K562 (cell line): Measurements from ENCODE around the gene SHLD1. TPM values are rescaled to one million over a fixed set of nuclear protein-coding genes. Genes with fewer than 3 reads are reported as not detected.

Source experiments
- ATAC-seq: fragments of 200-7000 bp; cut with Tn5 transposase; 3 replicates; pipeline ENCODE4 v1.9.1; 2020; ENCODE audit warnings: moderate library complexity
- BruUV-seq: library from RNA; stranded (reverse); fragments of 400-500 nt; replicated peaks from 2 replicates; lab custom pipeline; 2021; lab: Mats Ljungman, UMichigan
- CTCF ChIA-PET: fragments of 300-600 bp; formaldehyde crosslinking; extraction: SDS; loops from one replicate; lab custom pipeline; 2021; ENCODE audit warnings: low intra/inter-chr PET ratio; lab: Yijun Ruan, JAX
- POLR2A ChIA-PET: fragments of 300-600, 350-650 bp; sonication (Branson Sonifier 250); formaldehyde crosslinking; extraction: SDS; loops from one replicate; lab custom pipeline; 2021; ENCODE audit warnings: antibody characterized with exemption, inconsistent platforms; lab: Yijun Ruan, JAX
- DNase-seq, 4 experiments: peaks; one replicate each; pipeline versions ENCODE4 v3.0.0 to v3.0.0-alpha.2; 2011 to 2018; ENCODE audit warnings: low spot score in 3 of 4, mixed read lengths in 3 of 4; ENCODE audit errors: extremely low read depth in 1 of 4
- FAIRE-seq: peaks from 2 replicates; lab custom pipeline; 2011; peaks lifted over from hg19 to GRCh38; lab: Jason Lieb, UNC
- H2AFZ ChIP-seq: 2 replicates; pipeline ENCODE4 v1.6.0; 2011; ENCODE audit warnings: low read depth, low read length, control low read depth, inconsistent platforms
- H3K27ac ChIP-seq: fragments of 200-600 bp; 3 replicates; pipeline ENCODE4 v1.8.0; 2011; ENCODE audit warnings: low read depth, mild to moderate bottlenecking, control low read depth, inconsistent platforms, low read length, moderate library complexity, mixed read lengths; ENCODE audit errors: extremely low read depth
- H3K27me3 ChIP-seq, 2 experiments: fragments of 300-600 bp in 1 of 2; 2 replicates in 1 of 2; 3 replicates in 1 of 2; pipeline versions ENCODE4 v1.6.0 to v1.8.0; 2011; ENCODE audit warnings: inconsistent platforms in 2 of 2, low read length in 2 of 2, mild to moderate bottlenecking in 1 of 2, mixed read lengths in 1 of 2, moderate library complexity in 1 of 2; ENCODE audit not compliant: control insufficient read depth in 2 of 2, insufficient read depth in 2 of 2
- H3K36me3 ChIP-seq: fragments of 300-600 bp; 3 replicates; pipeline ENCODE4 v1.8.0; 2011; ENCODE audit warnings: mild to moderate bottlenecking, low read length, inconsistent platforms; ENCODE audit not compliant: control insufficient read depth, insufficient read depth
- H3K4me1 ChIP-seq, 2 experiments: fragments of 200-600 bp in 1 of 2; replicated peaks in 1 of 2; 2 replicates in 1 of 2; 3 replicates in 1 of 2; pipeline versions ENCODE4 v1.5.1 to v1.8.0; 2011; ENCODE audit warnings: inconsistent platforms in 2 of 2, low read length in 2 of 2, mild to moderate bottlenecking in 1 of 2, mixed read lengths in 1 of 2, moderate library complexity in 1 of 2; ENCODE audit not compliant: control insufficient read depth in 2 of 2, insufficient read depth in 2 of 2
- H3K4me2 ChIP-seq: 2 replicates; pipeline ENCODE4 v1.6.1; 2011; ENCODE audit warnings: low read length, control low read depth, inconsistent platforms, mixed read lengths; ENCODE audit not compliant: insufficient read depth
- H3K4me3 ChIP-seq: fragments of 200-600 bp; sonication (generic), shearing (Covaris generic); 2 replicates; pipeline ENCODE4 v1.5.1; 2016; ENCODE audit warnings: control low read depth, inconsistent platforms
- H3K79me2 ChIP-seq: fragments of 200-600 bp; 3 replicates; pipeline ENCODE4 v1.8.0; 2011; ENCODE audit warnings: low read length, inconsistent platforms; ENCODE audit not compliant: control insufficient read depth, insufficient read depth
- H3K9ac ChIP-seq, 2 experiments: 2 replicates each; pipeline versions ENCODE4 v1.6.0 to v1.6.1; 2011; ENCODE audit warnings: low read depth in 2 of 2, low read length in 2 of 2, control low read depth in 1 of 2, inconsistent platforms in 1 of 2, mild to moderate bottlenecking in 1 of 2, mixed read lengths in 1 of 2; ENCODE audit not compliant: insufficient read depth in 1 of 2
- H3K9me1 ChIP-seq: one replicate; pipeline ENCODE4 v1.6.0; 2011; ENCODE audit warnings: inconsistent platforms, mild to moderate bottlenecking, low read length, moderate library complexity; ENCODE audit not compliant: control insufficient read depth, insufficient read depth
- H3K9me3 ChIP-seq: replicated peaks from 2 replicates; pipeline ENCODE4 v1.5.1; 2011; ENCODE audit warnings: low read depth, low read length, inconsistent platforms; ENCODE audit not compliant: control insufficient read depth, insufficient read depth
- H4K20me1 ChIP-seq: replicated peaks from 2 replicates; pipeline ENCODE4 v1.6.1; 2011; ENCODE audit warnings: low read length, inconsistent platforms, mixed read lengths; ENCODE audit not compliant: control insufficient read depth, insufficient read depth
- CAMTA2 ChIP-seq: fragments of 250-450 bp; sonication (Bioruptor Pico); conservative IDR thresholded peaks from 2 replicates; pipeline ENCODE4 v1.5.1; 2022
- ELF2 ChIP-seq: fragments of 250-450 bp; sonication (Bioruptor Pico); IDR thresholded peaks from 2 replicates; pipeline ENCODE4 v1.5.0; 2021; ENCODE audit warnings: mild to moderate bottlenecking
- FOXO4 ChIP-seq: fragments of 450-650 bp; formaldehyde crosslinking; IDR thresholded peaks from 2 replicates; pipeline ENCODE4 v1.4.0; 2020; ENCODE audit warnings: mild to moderate bottlenecking, moderate library complexity
- NR3C1 ChIP-seq: sonication (generic); formaldehyde crosslinking; IDR thresholded peaks from 2 replicates; pipeline ENCODE4 v1.8.1; 2022; ENCODE audit warnings: missing genetic modification reagents
- PML ChIP-seq: IDR thresholded peaks from 2 replicates; pipeline ENCODE4 v1.6.1; 2012; ENCODE audit warnings: low read length, inconsistent platforms
- RBFOX2 ChIP-seq: fragments of 200-400 bp; formaldehyde crosslinking; IDR thresholded peaks from 2 replicates; pipeline ENCODE4 v1.6.1; 2017; ENCODE audit warnings: low read depth, mild to moderate bottlenecking, low read length, moderate library complexity
- ZBED1 ChIP-seq: IDR thresholded peaks from 2 replicates; pipeline ENCODE4 v1.6.1; 2014
- WGBS: fragments of 100-300 bp; shearing (Covaris generic); methylation state at CpG from one replicate; pipeline ENCODE4 v1.1.6; 2016; ENCODE audit warnings: low coverage, mixed read lengths; ENCODE audit not compliant: insufficient coverage; ENCODE audit errors: missing lambda C conversion rate; 5-methylcytosine and 5-hydroxymethylcytosine counted together
- in situ Hi-C: fragments of 300-500 bp; cut with MboI; formaldehyde crosslinking; loops from 4 replicates; pipeline ENCODE4 v1.15.0; 2018; ENCODE audit warnings: inconsistent platforms, mixed read lengths
- intact Hi-C: fragments of 100-400 bp; cut with micrococcal nuclease; formaldehyde crosslinking; loops from 2 replicates; pipeline ENCODE4 v1.14.2; 2022
- polyA plus RNA-seq, 8 experiments: library from polyadenylated mRNA; depleted of rRNA in 4 of 8; stranded (reverse) in 5 of 8; unstranded in 3 of 8; fragments of >200 nt; fragmentation: Nextera tagmentation in 2 of 8; fragmentation: Illumina TruSeq in 1 of 8; extraction: Ambion mirVana in 2 of 8; extraction: Trizol in 1 of 8; gene quantifications; 2 replicates each; pipeline versions ENCODE4 v1.2.1 to v1.2.3, GENCODE V29; 2011 to 2014; ENCODE audit warnings: inconsistent platforms in 1 of 8, missing spikeins in 1 of 8
- total RNA-seq, 7 experiments: library from RNA; depleted of rRNA in 6 of 7; stranded (reverse); fragments of >200 nt in 6 of 7; fragmentation: Illumina TruSeq in 2 of 7; extraction: Trizol in 2 of 7; gene quantifications; 2 replicates each; pipeline versions ENCODE4 v1.2.1 to v1.2.3, GENCODE V29; 2011 to 2021; ENCODE audit warnings: low replicate concordance in 1 of 7

SHLD1 gene
- total and polyA plus RNA-seq, 9 of the 15 experiments (the other 6 are each of a cell fraction or from before 2014, with no cell fraction given), result 3.7 to 21.6 (median 8.2) TPM

GRCh38 chr20:5881703-5882102 is 131.5 kb downstream of the SHLD1 start:
- no peak overlapping the region for H3K4me2 ChIP-seq
- no peak for ATAC-seq
- H2AFZ ChIP-seq, result no peak overlapping the region
- H4K20me1 ChIP-seq, result no peaks in the 10 kb centered on the region
- H3K9me3 ChIP-seq, result no peaks in the 10 kb centered on the region
- WGBS, result 0% methylated on average over 4 of the region's 5 CpGs
- H3K27me3 ChIP-seq, result peaks cover 6 to 24% of the 10 kb centered on the region in 2 experiments; a peak in 4 of 5 replicates
- TF ChIP-seq CAMTA2 (CRISPR knock-in tag) (no peak), PML (no peak), ELF2 (CRISPR knock-in tag) (no peak), NR3C1 (CRISPR knock-in tag) (no peak), ZBED1 (no peak), RBFOX2 (no peak)
- TF ChIP-seq, all 486 proteins: peak for 0
- FAIRE-seq (no peak), DNase-seq (no peak)
- POLR2A ChIA-PET, result interaction anchor here (0.5 to 1.2 kb wide), 2 partner anchors 9 to 46 kb away, joined by 3 to 4 read pairs; no protein-coding TSS in a partner anchor
- Histone ChIP-seq H3K79me2 (no peaks in the 10 kb centered on the region), H3K27ac (no peak overlapping the region), H3K4me3 (no peak overlapping the region), H3K9me1 (no peaks in the 10 kb centered on the region), H3K9ac (no peak overlapping the region), H3K4me1 (no peaks in the 10 kb centered on the region), H3K36me3 (no peaks in the 10 kb centered on the region)
- in situ Hi-C loops, result no loop called here
- intact Hi-C loops, result no loop called here
- BruUV-seq, result no TSS peak
- CTCF ChIA-PET, result no interaction called here

GRCh38 chr20:5882166-5882565 is 132.0 kb downstream of the SHLD1 start:
- no peaks in the 10 kb centered on the region for H3K9me1 ChIP-seq
- no peak for TF ChIP-seq FOXO4
- DNase-seq (no peak), FAIRE-seq (no peak), ATAC-seq (no peak)
- no TSS peak for BruUV-seq
- ChIA-PET POLR2A (interaction anchor here (1.2 kb wide), 1 partner anchor 9 kb away, joined by 3 read pairs; no protein-coding TSS in a partner anchor), CTCF (no interaction called here)
- no peaks in the 10 kb centered on the region for H4K20me1 ChIP-seq
- no peaks in the 10 kb centered on the region for H3K4me1 ChIP-seq
- H3K4me3 ChIP-seq, result no peak overlapping the region
- no peak overlapping the region for H3K4me2 ChIP-seq
- no peaks in the 10 kb centered on the region for H3K36me3 ChIP-seq
- no peaks in the 10 kb centered on the region for H3K9me3 ChIP-seq
- no peak overlapping the region for H3K27ac ChIP-seq
- in situ Hi-C loops, result no loop called here
- intact Hi-C loops, result no loop called here
- WGBS, result 0% methylated on average over 9 of the region's 9 CpGs
- no peak overlapping the region for H2AFZ ChIP-seq
- H3K9ac ChIP-seq, result no peak overlapping the region
- no peaks in the 10 kb centered on the region for H3K79me2 ChIP-seq
- peaks cover 6 to 27% of the 10 kb centered on the region in 2 experiments; a peak in 4 of 5 replicates for H3K27me3 ChIP-seq
